Esophagus squamous epithelium (tissue), 5 donors: Measurements from ENCODE around the gene ARHGAP30. TPM values are rescaled to one million over a fixed set of nuclear protein-coding genes. Genes with fewer than 3 reads are reported as not detected.
A peak's percentile ranks its signal among the peaks of the same experiment; 100 is the strongest.
"Not testable (repeated sequence)": the region's sequence is repeated elsewhere in the genome, so short reads cannot be mapped to it uniquely, and the experiment has no call there.

ENCODE experiments used
- DNase-seq: peaks from one replicate; lab custom pipeline; 2025; lab: John Stamatoyannopoulos, UW
- H3K27ac ChIP-seq, 4 donors: fragments of 200-600 bp; sonication (generic); one replicate each; pipeline ENCODE4 v1.5.1; 2016 to 2019; ENCODE audit warnings: mild to moderate bottlenecking in 1 of 4
- H3K27me3 ChIP-seq, 4 donors: fragments of 200-600 bp; sonication (generic); 1 replicate in 3 of 4; 2 replicates in 1 of 4; pipeline versions ENCODE4 v1.5.1 to v1.6.0; 2017 to 2021; ENCODE audit warnings: antibody characterized with exemption in 1 of 4
- H3K36me3 ChIP-seq, 3 donors: fragments of 200-600 bp; sonication (generic); one replicate each; pipeline ENCODE4 v1.5.1; 2016 to 2019
- H3K4me1 ChIP-seq, 3 donors: fragments of 200-600 bp; sonication (generic); one replicate each; pipeline ENCODE4 v1.5.1; 2017 to 2019
- H3K4me3 ChIP-seq, 4 donors: fragments of 200-600 bp; sonication (generic); 1 replicate in 3 of 4; 2 replicates in 1 of 4; pipeline ENCODE4 v1.5.1; 2016 to 2019; ENCODE audit warnings: mild to moderate bottlenecking in 2 of 4, moderate library complexity in 1 of 4
- H3K9me3 ChIP-seq, 3 donors: fragments of 200-600 bp; sonication (generic); one replicate each; pipeline ENCODE4 v1.5.1; 2016 to 2019
- CTCF ChIP-seq, 6 experiments: fragments of 450-650 bp in 4 of 6; fragments of 200-600 bp in 2 of 6; sonication (generic) in 2 of 6; IDR thresholded peaks; one replicate each; pipeline ENCODE4 v1.5.1; 2016 to 2019; ENCODE audit warnings: antibody characterized with exemption in 6 of 6, mild to moderate bottlenecking in 4 of 6, moderate library complexity in 4 of 6
- POLR2A ChIP-seq, 4 donors: fragments of 450-650 bp; IDR thresholded peaks; one replicate each; pipeline ENCODE4 v1.6.1; 2017; ENCODE audit warnings: antibody characterized with exemption in 4 of 4, mild to moderate bottlenecking in 4 of 4, moderate library complexity in 3 of 4
- WGBS, 2 donors: methylation state at CpG; one replicate each; pipeline ENCODE4 v1.1.5; 2018; 5-methylcytosine and 5-hydroxymethylcytosine counted together
- intact Hi-C: fragments of 100-400 bp; cut with DNase I; formaldehyde crosslinking; loops from one replicate; pipeline ENCODE4 v1.15.0; 2022
- total RNA-seq, 4 donors: library from RNA; depleted of rRNA; stranded (reverse); fragments of >200 nt; gene quantifications; one replicate each; pipeline ENCODE4 v1.1.0, GENCODE V29; 2016
- donor health status: DM: yes; HTN: yes; CAD: no.

ARHGAP30 gene
- total RNA-seq, 4 donors from 2014 or later = 2.9 to 13.5 (median 7.4) TPM

- DNase-seq = no peak
- TF ChIP-seq POLR2A (IDR thresholded peaks at IDR 0.05) (no peak), CTCF (IDR thresholded peaks at IDR 0.05) (no peak)
- intact Hi-C loops = loop anchor here (10.0 kb wide), 1 partner anchor 57 kb away; the partner anchor contains the start of gene KLHDC9
- no peaks in the 10 kb centered on the region for H3K27me3 ChIP-seq
- H3K4me1 ChIP-seq = peaks cover 4 to 36% (median 8%) of the 10 kb centered on the region in 3 donors
- 42 to 48% methylated on average over 10 to 11 of the region's 21 CpGs for WGBS, 2 donors
- H3K36me3 ChIP-seq = peaks cover 26 to 39% (median 28%) of the 10 kb centered on the region in 3 donors
- peak overlapping the region; percentile 77 to 91 (median 85) for H3K27ac ChIP-seq
- peak overlapping the region; percentile 61 to 84 (median 78) for H3K4me3 ChIP-seq
- no peaks in the 10 kb centered on the region for H3K9me3 ChIP-seq
Measured at GRCh38 chr1:161037661-161038522, 31.8 kb downstream of the ARHGAP30 start.

DNA sequence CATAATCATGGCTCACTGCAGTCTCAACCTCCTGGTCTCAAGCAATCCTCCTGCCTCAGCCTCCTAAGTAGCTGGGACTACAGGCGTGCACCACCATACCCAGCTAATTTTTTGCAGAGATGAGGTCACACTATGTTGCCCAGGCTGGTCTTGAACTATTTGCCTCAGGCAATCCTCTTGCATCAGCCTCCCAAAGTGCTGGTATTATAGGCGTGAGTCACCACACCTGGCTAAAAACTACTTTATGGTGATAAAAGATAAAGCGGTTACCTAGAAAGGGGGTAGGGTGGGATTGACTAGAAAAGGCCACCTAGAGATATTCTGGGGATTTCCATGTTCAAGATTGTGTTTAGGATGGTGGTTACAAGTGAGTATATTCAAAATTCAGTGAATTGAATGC is 35.9 kb downstream of the ARHGAP30 start:
- H3K36me3 ChIP-seq = no peaks in the 10 kb centered on the region
- peaks cover 0 to 27% (median 8%) of the 10 kb centered on the region in 3 donors for H3K4me1 ChIP-seq
- H3K4me3 ChIP-seq = no peak overlapping the region
- WGBS, 2 donors = 52 to 63% methylated on average over 2 to 3 of the region's 3 CpGs
- TF ChIP-seq POLR2A (IDR thresholded peaks at IDR 0.05) (no peak), CTCF (IDR thresholded peaks at IDR 0.05) (no peak)
- no peak for DNase-seq
- no peak overlapping the region for H3K27ac ChIP-seq
- H3K9me3 ChIP-seq = no peaks in the 10 kb centered on the region
- H3K27me3 ChIP-seq = no peaks in the 10 kb centered on the region
- intact Hi-C loops = loop anchor here (10.0 kb wide), 1 partner anchor 61 kb away; the partner anchor contains the start of gene KLHDC9

GRCh38 chr1:161032409-161032808 is 37.3 kb downstream of the ARHGAP30 start:
- no peak for TF ChIP-seq POLR2A (IDR thresholded peaks at IDR 0.05)
- no peak for TF ChIP-seq CTCF (IDR thresholded peaks at IDR 0.05)
- WGBS, 2 donors = 67 to 100% methylated on average over 1 of the region's 1 CpG
- intact Hi-C loops = loop anchor here (10.0 kb wide), 1 partner anchor 62 kb away; the partner anchor contains the start of gene KLHDC9
- H3K9me3 ChIP-seq = no peaks in the 10 kb centered on the region
- H3K27me3 ChIP-seq = no peaks in the 10 kb centered on the region
- no peak overlapping the region for H3K27ac ChIP-seq
- no peak for DNase-seq
- H3K4me3 ChIP-seq = no peak overlapping the region
- H3K36me3 ChIP-seq = no peaks in the 10 kb centered on the region
- peaks cover 0 to 13% (median 1%) of the 10 kb centered on the region in 3 donors for H3K4me1 ChIP-seq

DNA sequence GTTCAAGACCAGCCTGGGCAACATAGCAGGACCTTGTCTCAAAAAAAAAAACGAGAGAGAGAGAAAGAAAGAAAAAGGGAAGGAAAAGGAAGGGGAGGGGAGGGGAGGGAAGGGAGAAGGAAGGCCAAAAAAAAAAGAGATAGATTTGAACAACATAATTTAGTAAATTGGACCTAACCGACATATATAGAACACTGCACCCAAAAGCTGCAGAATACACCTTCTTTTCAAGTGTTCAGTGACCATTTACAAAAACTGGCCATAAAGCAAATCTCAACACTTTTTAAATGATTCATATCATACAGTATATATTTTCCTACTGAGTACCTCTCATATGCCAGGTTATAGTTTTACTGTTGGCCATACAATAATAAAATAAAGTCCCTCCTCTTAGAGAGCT is 37.8 kb downstream of the ARHGAP30 start:
- DNase-seq = no peak
- H3K27ac ChIP-seq = no peak overlapping the region
- H3K9me3 ChIP-seq = no peaks in the 10 kb centered on the region
- TF ChIP-seq POLR2A (IDR thresholded peaks at IDR 0.05) (no peak), CTCF (IDR thresholded peaks at IDR 0.05) (no peak)
- H3K4me3 ChIP-seq = no peak overlapping the region
- no peaks in the 10 kb centered on the region for H3K36me3 ChIP-seq
- intact Hi-C loops = loop anchor here (10.0 kb wide), 1 partner anchor 63 kb away; the partner anchor contains the start of gene KLHDC9
- 60 to 71% methylated on average over 2 of the region's 2 CpGs for WGBS, 2 donors
- H3K4me1 ChIP-seq = peaks cover 0 to 8% (median 0%) of the 10 kb centered on the region in 3 donors
- no peaks in the 10 kb centered on the region for H3K27me3 ChIP-seq

DNA sequence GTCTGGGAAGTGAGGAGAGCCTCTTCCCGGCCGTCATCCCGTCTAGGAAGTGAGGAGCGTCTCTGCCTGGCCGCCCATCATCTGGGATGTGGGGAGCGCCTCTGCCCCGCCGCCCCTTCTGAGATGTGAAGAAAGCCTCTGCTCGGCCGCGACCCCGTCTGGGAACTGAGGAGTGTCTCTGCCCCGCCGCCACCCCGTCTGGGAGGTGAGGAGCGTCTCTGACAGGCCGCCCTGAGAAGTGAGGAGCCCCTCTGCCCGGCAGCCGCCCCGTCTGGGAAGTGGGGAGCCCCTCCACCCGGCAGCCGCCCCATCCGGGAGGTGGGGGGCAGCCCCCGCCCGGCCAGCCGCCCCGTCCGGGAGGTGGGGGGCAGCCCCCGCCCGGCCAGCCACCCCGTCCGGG is 40.2 kb downstream of the ARHGAP30 start:
- intact Hi-C loops, H3K27ac ChIP-seq, H3K4me1 ChIP-seq, H3K36me3 ChIP-seq, DNase-seq, H3K9me3 ChIP-seq, H3K4me3 ChIP-seq, H3K27me3 ChIP-seq: not testable (repeated sequence)
- no CpG with 5 or more reads among the region's 32 CpGs for WGBS, 2 donors

DNA sequence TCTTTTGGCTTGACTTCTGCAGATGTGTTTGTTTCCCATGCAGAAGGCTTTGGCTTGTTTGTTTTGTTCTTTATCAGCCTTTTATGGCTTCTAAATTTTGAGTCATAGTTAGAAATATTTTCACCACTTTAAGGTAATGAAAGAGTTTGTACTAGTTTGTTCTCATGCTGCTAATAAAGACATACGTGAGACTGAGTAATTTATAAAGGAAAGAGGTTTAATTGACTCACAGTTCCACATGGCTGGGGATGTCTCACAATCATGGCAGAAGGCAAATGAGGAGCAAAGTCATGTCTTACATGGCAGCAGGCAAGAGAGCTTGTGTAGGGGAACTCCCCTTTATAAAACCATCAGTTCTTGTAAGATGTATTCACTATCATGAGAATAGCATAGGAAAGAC is 42.7 kb downstream of the ARHGAP30 start:
- DNase-seq, H3K4me1 ChIP-seq, H3K4me3 ChIP-seq, H3K36me3 ChIP-seq, H3K9me3 ChIP-seq, intact Hi-C loops, H3K27ac ChIP-seq, H3K27me3 ChIP-seq: not testable (repeated sequence)
- WGBS, 2 donors = 25 to 60% methylated on average over 1 of the region's 1 CpG

GRCh38 chr1:161022432-161022831 is 47.3 kb downstream of the ARHGAP30 start:
- H3K36me3 ChIP-seq, DNase-seq, intact Hi-C loops, H3K4me3 ChIP-seq, H3K9me3 ChIP-seq: not testable (repeated sequence)
- Histone ChIP-seq H3K27me3 (peaks cover 0 to 10% (median 0%) of the 10 kb centered on the region in 4 donors), H3K4me1 (peaks cover 23 to 53% (median 26%) of the 10 kb centered on the region in 3 donors), H3K27ac (peak overlapping the region; percentile 90 to 99 (median 97))
- WGBS, 2 donors = 47 to 66% methylated on average over 11 to 12 of the region's 12 CpGs
